CD4-positive, CD25-positive, alpha-beta regulatory T cell (primary cell): ENCODE data around the gene KYNU. TPM values are rescaled to one million over a fixed set of nuclear protein-coding genes. Genes with fewer than 3 reads are reported as not detected.

Experiments
- ATAC-seq, 2 donors: fragments of 150-1000 bp; cut with Tn5 transposase; one replicate each; pipeline ENCODE4 v1.10.0; 2021; ENCODE audit warnings: low read depth in 2 of 2, moderate number of reproducible peaks in 2 of 2, moderate library complexity in 1 of 2
- DNase-seq, 3 donors: peaks; one replicate each; pipeline versions ENCODE4 v3.0.0 to v3.0.0-alpha.2; 2012 to 2022; ENCODE audit warnings: mixed read lengths in 1 of 3
- H3K27ac ChIP-seq: one replicate; pipeline ENCODE4 v1.7.0; 2013; ENCODE audit warnings: mild to moderate bottlenecking, low read length; ENCODE audit not compliant: insufficient read depth, poor library complexity, severe bottlenecking
- H3K27me3 ChIP-seq: one replicate; pipeline ENCODE4 v1.7.0; 2013; ENCODE audit warnings: low read length; ENCODE audit not compliant: control insufficient read depth, insufficient read depth
- H3K36me3 ChIP-seq: one replicate; pipeline ENCODE4 v1.7.0; 2013; ENCODE audit warnings: mild to moderate bottlenecking, low read length, moderate library complexity; ENCODE audit not compliant: control insufficient read depth, insufficient read depth
- H3K4me1 ChIP-seq: 2 replicates; pipeline ENCODE4 v1.7.0; 2013; ENCODE audit warnings: mild to moderate bottlenecking, low read length; ENCODE audit not compliant: insufficient read depth, control insufficient read depth, poor library complexity, severe bottlenecking
- H3K4me3 ChIP-seq: one replicate; pipeline ENCODE4 v1.7.0; 2013; ENCODE audit warnings: low read depth, mild to moderate bottlenecking, low read length, moderate library complexity
- H3K9me3 ChIP-seq, 2 experiments: 1 replicate in 1 of 2; 2 replicates in 1 of 2; pipeline ENCODE4 v1.7.0; 2013; ENCODE audit warnings: low read length in 2 of 2, mild to moderate bottlenecking in 1 of 2, moderate library complexity in 1 of 2; ENCODE audit not compliant: control insufficient read depth in 2 of 2
- H3K27ac Mint-ChIP-seq, 3 donors: one replicate each; pipeline ENCODE4 v1.8.0; 2020 to 2022; ENCODE audit warnings: mild to moderate bottlenecking in 3 of 3, mixed read lengths in 3 of 3, moderate library complexity in 2 of 3
- H3K27me3 Mint-ChIP-seq: one replicate; pipeline ENCODE4 v1.8.0; 2022; ENCODE audit warnings: mild to moderate bottlenecking, mixed read lengths
- H3K36me3 Mint-ChIP-seq: one replicate; pipeline ENCODE4 v1.8.0; 2020; ENCODE audit warnings: mixed read lengths
- H3K4me1 Mint-ChIP-seq, 4 donors: one replicate each; pipeline ENCODE4 v1.8.0; 2020 to 2022; ENCODE audit warnings: mixed read lengths in 4 of 4, mild to moderate bottlenecking in 1 of 4
- H3K4me3 Mint-ChIP-seq, 4 donors: one replicate each; pipeline ENCODE4 v1.8.0; 2020 to 2022; ENCODE audit warnings: mild to moderate bottlenecking in 4 of 4, mixed read lengths in 4 of 4, moderate library complexity in 3 of 4
- H3K9me3 Mint-ChIP-seq, 7 donors: one replicate each; pipeline ENCODE4 v1.8.0; 2020 to 2022; ENCODE audit warnings: mixed read lengths in 7 of 7, mild to moderate bottlenecking in 3 of 7, moderate library complexity in 2 of 7
- polyA plus RNA-seq, 4 donors: library from polyadenylated mRNA; unstranded; fragments of 300-500 nt; fragmentation: Illumina TruSeq; gene quantifications; one replicate each; pipeline ENCODE4 v1.2.3, GENCODE V29; 2021
- total RNA-seq: library from RNA; stranded (reverse); gene quantifications from one replicate; pipeline ENCODE4 v1.2.3, GENCODE V29; 2022

The KYNU gene
- total and polyA plus RNA-seq, 5 donors from 2014 or later: 0.08 TPM; not detected in 4

DNA sequence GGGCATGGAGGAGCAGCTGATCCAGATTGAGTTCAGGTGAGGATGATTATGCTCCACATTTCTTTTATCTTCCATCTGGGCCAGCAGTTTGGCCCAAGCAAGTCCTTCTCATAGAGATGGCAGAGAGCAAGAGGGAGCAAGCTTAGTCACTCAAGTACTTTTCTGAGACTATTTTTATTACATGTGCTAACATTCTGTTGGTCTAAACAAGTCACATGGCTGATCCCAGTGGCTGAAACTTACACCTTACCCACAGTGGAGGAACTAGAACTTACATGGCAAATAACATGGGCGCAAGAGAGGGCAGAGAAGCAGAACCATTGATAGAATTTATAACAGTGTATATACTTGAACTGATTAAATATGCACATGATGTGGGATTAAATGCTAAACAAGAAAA lies 105.7 kb downstream of the KYNU start:
- H3K4me3 ChIP-seq: no peak overlapping the region
- no peaks in the 10 kb centered on the region for H3K4me1 Mint-ChIP-seq
- no peaks in the 10 kb centered on the region for H3K36me3 Mint-ChIP-seq
- peaks cover 9% of the 10 kb centered on the region for H3K27me3 Mint-ChIP-seq
- no peak for DNase-seq
- H3K4me1 ChIP-seq: no peaks in the 10 kb centered on the region
- no peak for ATAC-seq
- H3K4me3 Mint-ChIP-seq: no peak overlapping the region
- no peak overlapping the region for H3K27ac Mint-ChIP-seq
- H3K36me3 ChIP-seq: no peaks in the 10 kb centered on the region
- no peaks in the 10 kb centered on the region for H3K27me3 ChIP-seq
- no peak overlapping the region for H3K27ac ChIP-seq
- H3K9me3 Mint-ChIP-seq: no peaks in the 10 kb centered on the region
- H3K9me3 ChIP-seq: no peaks in the 10 kb centered on the region

DNA sequence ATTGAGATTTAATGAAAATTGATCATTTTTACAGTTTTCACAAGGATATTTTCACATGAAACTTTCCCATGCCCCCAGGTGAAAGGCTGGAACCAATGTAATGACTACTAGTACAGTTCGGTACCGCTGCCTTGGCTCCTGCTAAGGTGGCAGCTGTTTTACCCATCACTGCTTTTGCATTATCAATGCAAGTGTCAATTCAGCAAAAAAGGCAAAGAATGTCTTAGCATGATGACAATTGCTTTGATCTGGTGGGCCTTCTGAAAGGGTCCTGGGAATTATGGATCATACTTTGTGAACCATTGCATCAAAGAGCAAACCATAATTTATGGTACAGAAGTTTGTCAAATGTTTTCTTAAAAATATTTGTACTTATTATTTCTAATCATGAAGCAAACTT lies 107.2 kb downstream of the KYNU start:
- DNase-seq: no peak
- no peaks in the 10 kb centered on the region for H3K9me3 ChIP-seq
- H3K27me3 ChIP-seq: no peaks in the 10 kb centered on the region
- H3K36me3 ChIP-seq: no peaks in the 10 kb centered on the region
- H3K27ac Mint-ChIP-seq: no peak overlapping the region
- H3K4me3 Mint-ChIP-seq: no peak overlapping the region
- H3K36me3 Mint-ChIP-seq: no peaks in the 10 kb centered on the region
- peaks cover 19% of the 10 kb centered on the region for H3K27me3 Mint-ChIP-seq
- H3K4me1 Mint-ChIP-seq: peaks cover 0 to 4% (median 1%) of the 10 kb centered on the region in 4 donors
- no peaks in the 10 kb centered on the region for H3K4me1 ChIP-seq
- no peak overlapping the region for H3K27ac ChIP-seq
- no peak for ATAC-seq
- no peak overlapping the region for H3K4me3 ChIP-seq
- H3K9me3 Mint-ChIP-seq: no peaks in the 10 kb centered on the region

DNA sequence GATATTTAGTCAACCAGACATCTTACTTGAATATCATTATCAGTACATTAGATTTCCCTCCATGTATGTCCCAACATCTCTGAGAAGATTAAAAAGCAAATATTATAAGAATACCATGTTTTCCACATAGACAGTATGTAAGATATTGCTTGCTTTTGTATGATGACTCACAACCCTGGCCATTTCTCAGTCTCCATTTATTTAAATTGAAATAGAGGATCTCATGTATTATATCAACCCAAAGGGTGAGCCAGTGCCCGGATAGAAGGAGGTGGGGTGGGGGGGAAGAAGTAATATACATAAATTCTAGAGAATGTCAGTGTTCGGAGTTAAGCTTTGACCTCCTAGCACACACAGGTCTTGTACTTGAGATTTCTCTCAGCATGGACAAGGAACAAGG lies 109.6 kb downstream of the KYNU start:
- Histone ChIP-seq H3K4me3 (no peak overlapping the region), H3K9me3 (no peaks in the 10 kb centered on the region), H3K27ac (no peak overlapping the region), H3K27me3 (no peaks in the 10 kb centered on the region), H3K4me1 (no peaks in the 10 kb centered on the region), H3K36me3 (no peaks in the 10 kb centered on the region)
- ATAC-seq (no peak), DNase-seq (no peak)
- peaks cover 0 to 4% (median 1%) of the 10 kb centered on the region in 4 donors for H3K4me1 Mint-ChIP-seq
- no peak overlapping the region for H3K27ac Mint-ChIP-seq
- H3K4me3 Mint-ChIP-seq: no peak overlapping the region
- no peaks in the 10 kb centered on the region for H3K36me3 Mint-ChIP-seq
- no peaks in the 10 kb centered on the region for H3K9me3 Mint-ChIP-seq
- H3K27me3 Mint-ChIP-seq: peaks cover 24% of the 10 kb centered on the region

DNA sequence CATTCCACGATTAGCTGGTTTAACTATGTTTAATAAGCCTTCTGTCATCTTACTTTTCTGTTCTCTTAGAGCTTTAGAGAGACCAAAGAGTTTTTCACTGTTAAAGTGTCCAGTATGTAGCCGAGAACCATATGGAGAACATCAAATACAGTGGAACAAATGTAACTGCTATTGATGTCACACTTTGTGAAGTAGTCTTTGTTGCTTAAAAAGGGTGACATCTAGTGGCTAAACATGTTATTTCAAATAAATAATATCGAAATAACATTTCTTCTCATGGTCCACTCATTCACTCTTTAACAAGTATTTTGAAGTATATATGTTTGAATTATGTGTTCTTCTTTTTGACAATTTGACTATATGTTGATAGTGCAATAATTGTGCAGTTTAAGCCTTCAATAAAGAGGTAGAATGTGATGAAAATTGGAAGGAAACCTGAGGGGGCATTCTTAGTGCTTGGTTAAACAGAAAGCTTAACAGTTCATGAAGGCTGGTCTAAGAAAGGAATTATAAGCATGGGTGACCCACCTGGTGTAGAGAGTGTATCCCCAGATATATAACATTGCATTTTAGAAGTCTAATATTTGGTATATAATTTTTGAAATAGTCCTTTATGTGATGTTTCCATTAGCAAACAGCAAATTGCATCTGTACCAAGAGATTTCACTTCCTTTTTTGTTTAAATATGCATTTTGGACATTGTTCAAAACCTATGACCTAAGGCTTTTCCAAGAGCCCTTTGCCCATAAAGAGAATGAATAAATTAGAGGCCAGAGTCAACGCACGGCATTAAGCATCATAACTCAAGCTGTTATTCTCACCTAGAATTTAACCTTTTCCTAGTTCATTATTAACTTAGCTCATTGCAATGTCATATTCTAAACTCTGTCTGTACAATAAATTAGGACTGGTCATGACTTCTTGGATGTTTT lies 112.1 kb downstream of the KYNU start:
- Histone ChIP-seq H3K4me3 (no peak overlapping the region), H3K9me3 (no peaks in the 10 kb centered on the region), H3K27me3 (peaks cover 4% of the 10 kb centered on the region), H3K27ac (no peak overlapping the region), H3K36me3 (no peaks in the 10 kb centered on the region), H3K4me1 (no peaks in the 10 kb centered on the region)
- H3K27me3 Mint-ChIP-seq: peaks cover 34% of the 10 kb centered on the region
- ATAC-seq (no peak), DNase-seq (peak in 2 of 3 donors; percentile 10 to 30)
- no peaks in the 10 kb centered on the region for H3K9me3 Mint-ChIP-seq
- H3K27ac Mint-ChIP-seq: no peak overlapping the region
- H3K36me3 Mint-ChIP-seq: no peaks in the 10 kb centered on the region
- no peak overlapping the region for H3K4me3 Mint-ChIP-seq
- peaks cover 0 to 4% (median 1%) of the 10 kb centered on the region in 4 donors for H3K4me1 Mint-ChIP-seq

DNA sequence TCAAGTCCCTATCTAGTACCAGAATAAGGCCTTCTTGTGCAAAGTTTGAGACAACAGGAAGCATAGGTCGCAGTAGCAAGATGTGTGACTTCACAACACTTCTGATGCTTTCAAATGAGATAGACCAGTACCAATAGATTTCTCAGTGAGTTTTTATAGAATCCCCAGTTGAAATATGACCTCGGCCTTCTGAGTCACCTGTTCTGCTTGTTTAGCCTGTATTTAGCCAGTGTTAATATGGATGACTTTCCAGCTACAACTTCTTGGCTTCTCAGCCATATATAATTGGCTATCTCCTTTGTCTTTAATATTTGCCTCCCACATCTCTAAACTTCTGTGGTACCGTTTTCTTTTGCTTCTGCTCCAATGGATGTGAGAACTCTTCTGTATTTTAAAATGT lies 113.8 kb downstream of the KYNU start:
- Histone ChIP-seq H3K4me3 (no peak overlapping the region), H3K4me1 (no peaks in the 10 kb centered on the region), H3K27ac (no peak overlapping the region), H3K36me3 (no peaks in the 10 kb centered on the region), H3K9me3 (no peaks in the 10 kb centered on the region), H3K27me3 (peaks cover 11% of the 10 kb centered on the region)
- no peak for DNase-seq
- Mint-ChIP-seq H3K27me3 (peaks cover 41% of the 10 kb centered on the region), H3K4me1 (peaks cover 0 to 4% (median 1%) of the 10 kb centered on the region in 4 donors), H3K9me3 (no peaks in the 10 kb centered on the region), H3K27ac (no peak overlapping the region), H3K36me3 (no peaks in the 10 kb centered on the region), H3K4me3 (no peak overlapping the region)
- no peak for ATAC-seq

DNA sequence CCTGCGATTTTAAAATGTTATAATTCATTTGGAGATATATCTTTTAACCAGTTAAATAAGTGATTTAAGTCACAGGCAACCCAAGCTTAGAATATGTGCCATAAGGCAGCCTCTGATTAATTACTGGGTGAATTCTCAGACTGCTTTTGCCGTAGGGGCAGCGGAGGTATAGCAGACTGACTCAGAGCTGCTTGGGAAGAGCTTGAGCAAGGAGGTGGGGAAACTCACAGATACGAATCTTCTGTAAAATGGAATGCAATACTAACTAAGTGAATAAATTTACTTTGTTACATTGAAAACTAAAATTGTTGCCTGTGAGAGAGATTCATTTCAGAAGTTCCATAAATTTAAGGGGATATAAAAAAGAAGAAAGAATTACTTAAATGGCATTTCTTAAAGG lies 115.4 kb downstream of the KYNU start:
- no peak for DNase-seq
- H3K4me3 ChIP-seq: no peak overlapping the region
- H3K36me3 ChIP-seq: no peaks in the 10 kb centered on the region
- no peak for ATAC-seq
- H3K27ac Mint-ChIP-seq: no peak overlapping the region
- H3K36me3 Mint-ChIP-seq: no peaks in the 10 kb centered on the region
- peaks cover 0 to 4% (median 1%) of the 10 kb centered on the region in 4 donors for H3K4me1 Mint-ChIP-seq
- peaks cover 13% of the 10 kb centered on the region for H3K27me3 ChIP-seq
- peaks cover 41% of the 10 kb centered on the region for H3K27me3 Mint-ChIP-seq
- H3K4me1 ChIP-seq: no peaks in the 10 kb centered on the region
- H3K9me3 Mint-ChIP-seq: no peaks in the 10 kb centered on the region
- H3K4me3 Mint-ChIP-seq: no peak overlapping the region
- H3K27ac ChIP-seq: no peak overlapping the region
- H3K9me3 ChIP-seq: no peaks in the 10 kb centered on the region

DNA sequence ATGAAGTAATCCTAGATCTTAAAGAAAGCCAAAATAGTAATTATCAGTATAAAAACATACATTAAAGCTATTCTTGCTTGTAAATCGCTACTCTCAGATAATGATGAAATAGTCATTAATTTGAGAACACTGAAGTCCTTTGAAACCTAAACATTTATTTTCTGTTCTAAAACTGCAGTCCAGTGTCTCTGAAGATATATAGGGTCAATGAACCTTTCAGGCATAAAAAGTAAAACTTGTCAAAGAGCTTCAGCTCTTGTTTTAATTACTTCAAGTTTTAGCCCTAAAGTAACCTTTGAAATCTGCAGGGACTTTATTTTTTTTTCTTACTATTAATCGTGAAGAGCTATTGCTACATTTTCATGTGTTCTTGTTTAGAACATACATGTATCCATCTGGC lies 116.3 kb downstream of the KYNU start:
- Histone ChIP-seq H3K36me3 (no peaks in the 10 kb centered on the region), H3K27ac (no peak overlapping the region), H3K27me3 (peaks cover 13% of the 10 kb centered on the region), H3K9me3 (no peaks in the 10 kb centered on the region), H3K4me1 (no peaks in the 10 kb centered on the region), H3K4me3 (no peak overlapping the region)
- no peak for DNase-seq
- Mint-ChIP-seq H3K27ac (no peak overlapping the region), H3K4me1 (peaks cover 0 to 4% (median 1%) of the 10 kb centered on the region in 4 donors), H3K4me3 (no peak overlapping the region), H3K36me3 (no peaks in the 10 kb centered on the region), H3K9me3 (no peaks in the 10 kb centered on the region), H3K27me3 (peaks cover 47% of the 10 kb centered on the region)
- ATAC-seq: no peak

DNA sequence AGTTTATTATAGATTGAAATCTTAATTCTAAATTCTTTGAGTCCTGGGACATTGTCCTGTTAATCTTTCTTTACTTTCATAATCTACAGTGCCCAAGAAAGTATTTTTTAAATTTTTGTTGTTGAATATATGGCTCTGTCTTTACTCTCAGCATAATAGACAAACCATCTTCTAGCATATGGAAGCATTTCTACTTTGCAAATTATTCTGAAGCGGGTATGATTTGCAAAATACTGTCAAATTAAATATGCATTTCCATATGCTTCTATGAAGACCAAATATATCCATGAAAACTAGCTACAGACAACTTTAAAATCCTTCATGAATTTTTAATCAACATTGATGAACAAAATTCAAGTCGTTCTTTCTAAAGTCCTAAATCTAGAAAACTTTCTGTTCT lies 117.2 kb downstream of the KYNU start:
- H3K9me3 Mint-ChIP-seq: no peaks in the 10 kb centered on the region
- ATAC-seq: no peak

More for the DNA sequence above, 117.2 kb downstream of the KYNU start:
- Mint-ChIP-seq H3K36me3 (no peaks in the 10 kb centered on the region), H3K4me1 (no peaks in the 10 kb centered on the region), H3K27me3 (peaks cover 41% of the 10 kb centered on the region), H3K4me3 (no peak overlapping the region), H3K27ac (no peak overlapping the region)
- peaks cover 13% of the 10 kb centered on the region for H3K27me3 ChIP-seq
- DNase-seq: no peak
- no peak overlapping the region for H3K27ac ChIP-seq
- no peaks in the 10 kb centered on the region for H3K9me3 ChIP-seq
- H3K4me3 ChIP-seq: no peak overlapping the region
- H3K36me3 ChIP-seq: no peaks in the 10 kb centered on the region
- no peaks in the 10 kb centered on the region for H3K4me1 ChIP-seq
